ENCODE data around the gene LCA5L.

Gene LCA5L

DNA sequence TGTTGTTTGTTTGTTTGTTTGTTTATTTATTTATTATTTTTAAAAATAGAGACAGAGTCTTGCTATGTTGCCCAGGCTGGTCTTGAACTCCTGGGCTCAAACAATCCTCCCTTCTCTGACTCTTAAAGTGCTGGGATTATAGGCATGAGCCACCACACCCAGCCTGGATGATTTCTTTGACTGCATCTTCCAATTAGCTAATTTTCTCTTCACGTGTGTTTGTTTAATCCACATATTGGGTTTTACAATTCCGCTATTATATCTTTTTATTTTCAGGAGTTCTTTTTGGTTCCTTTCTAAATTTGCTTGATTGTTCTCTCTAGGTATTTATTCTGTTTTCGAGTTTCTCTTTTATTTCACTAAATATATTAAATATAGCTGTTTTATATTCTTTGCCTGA lies 26.0 kb upstream of the LCA5L start:
- Histone ChIP-seq H3K4me3 (ENCODE audit: low read depth, low read length) (no peak overlapping the region), H3K79me2 (ENCODE audit: control insufficient read depth, insufficient read depth, low read length, unreplicated experiment) (no peaks in the 10 kb centered on the region), H2AFZ (ENCODE audit: low read length, unreplicated experiment) (no peak overlapping the region), H3K27me3 (ENCODE audit: insufficient read depth, low read length) (no peaks in the 10 kb centered on the region), H3K36me3 (ENCODE audit: insufficient read depth, low read length) (no peaks in the 10 kb centered on the region), H3K4me1 (ENCODE audit: control insufficient read depth, insufficient read depth, low read length, unreplicated experiment) (no peaks in the 10 kb centered on the region), H3K27ac (ENCODE audit: low read depth, low read length) (no peak overlapping the region)

DNA sequence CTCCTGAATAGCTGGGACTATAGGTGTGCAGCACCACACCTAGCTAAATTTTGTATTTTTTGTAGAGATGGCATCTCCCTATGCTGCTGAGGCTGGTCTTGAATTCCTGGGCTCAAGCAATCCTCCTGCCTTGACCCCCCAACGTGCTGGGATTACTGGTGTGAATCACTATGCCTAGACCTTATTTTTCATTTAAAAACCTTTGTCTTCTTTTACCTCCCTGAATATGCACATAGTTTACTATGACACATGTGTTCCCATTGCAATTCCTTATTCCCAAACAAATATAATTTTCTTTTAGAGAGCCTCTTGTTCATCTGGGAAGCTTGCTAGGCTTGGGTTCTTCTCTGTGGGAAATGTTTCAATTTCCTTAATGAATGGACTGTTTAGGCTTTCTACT lies 23.0 kb upstream of the LCA5L start:
- Histone ChIP-seq H3K4me3 (ENCODE audit: low read depth, low read length) (no peak overlapping the region), H3K27ac (ENCODE audit: low read depth, low read length) (no peak overlapping the region), H2AFZ (ENCODE audit: low read length, unreplicated experiment) (no peak overlapping the region), H3K79me2 (ENCODE audit: control insufficient read depth, insufficient read depth, low read length, unreplicated experiment) (no peaks in the 10 kb centered on the region), H3K27me3 (ENCODE audit: insufficient read depth, low read length) (no peaks in the 10 kb centered on the region), H3K4me1 (ENCODE audit: control insufficient read depth, insufficient read depth, low read length, unreplicated experiment) (no peaks in the 10 kb centered on the region), H3K36me3 (ENCODE audit: insufficient read depth, low read length) (no peaks in the 10 kb centered on the region)

DNA sequence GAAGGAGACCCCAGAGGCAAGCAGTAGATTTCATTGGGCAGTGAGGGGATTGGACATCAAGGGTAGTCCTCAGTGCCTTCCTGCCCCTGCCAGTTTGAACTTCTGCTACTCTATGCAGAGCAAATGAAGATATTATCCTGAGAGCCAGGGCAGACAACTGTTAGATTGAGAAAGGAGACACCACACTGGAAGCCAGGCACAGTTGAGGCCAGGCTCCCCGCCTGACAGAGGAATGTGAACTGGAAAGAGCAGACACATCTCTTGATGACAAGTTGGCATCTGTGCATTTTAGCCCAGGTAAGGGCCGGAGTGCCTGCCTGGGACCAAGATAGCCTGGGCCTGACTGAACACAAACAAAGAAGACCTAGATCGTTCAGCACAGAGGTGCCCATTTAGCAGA lies 22.2 kb upstream of the LCA5L start:
- H3K4me3 ChIP-seq (ENCODE audit: low read depth, low read length): no peak overlapping the region
- H3K36me3 ChIP-seq (ENCODE audit: insufficient read depth, low read length): no peaks in the 10 kb centered on the region
- no peaks in the 10 kb centered on the region for H3K27me3 ChIP-seq (ENCODE audit: insufficient read depth, low read length)
- no peak overlapping the region for H2AFZ ChIP-seq (ENCODE audit: low read length, unreplicated experiment)
- H3K27ac ChIP-seq (ENCODE audit: low read depth, low read length): no peak overlapping the region
- H3K79me2 ChIP-seq (ENCODE audit: control insufficient read depth, insufficient read depth, low read length, unreplicated experiment): no peaks in the 10 kb centered on the region
- H3K4me1 ChIP-seq (ENCODE audit: control insufficient read depth, insufficient read depth, low read length, unreplicated experiment): no peaks in the 10 kb centered on the region

DNA sequence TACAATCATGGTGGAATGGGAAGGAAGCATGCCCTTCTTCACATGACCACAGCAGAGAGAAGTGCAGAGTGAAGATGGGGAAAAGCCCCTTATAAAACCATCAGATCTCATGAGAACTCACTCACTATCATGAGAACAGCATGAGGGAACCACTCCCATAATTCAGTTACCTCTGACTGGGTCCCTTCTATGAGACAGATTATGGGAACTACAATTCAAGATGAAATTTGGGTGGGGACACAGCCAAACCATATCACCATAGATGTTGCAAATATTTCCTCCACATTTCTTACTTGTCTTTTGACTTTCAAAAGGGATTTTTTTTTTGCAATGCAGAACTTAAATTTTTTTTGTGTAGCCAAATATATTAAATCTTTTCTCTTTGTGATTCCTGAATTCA lies 21.0 kb upstream of the LCA5L start:
- Histone ChIP-seq H3K27ac (ENCODE audit: low read depth, low read length) (no peak overlapping the region), H3K4me3 (ENCODE audit: low read depth, low read length) (no peak overlapping the region), H3K27me3 (ENCODE audit: insufficient read depth, low read length) (no peaks in the 10 kb centered on the region), H2AFZ (ENCODE audit: low read length, unreplicated experiment) (no peak overlapping the region), H3K79me2 (ENCODE audit: control insufficient read depth, insufficient read depth, low read length, unreplicated experiment) (no peaks in the 10 kb centered on the region), H3K4me1 (ENCODE audit: control insufficient read depth, insufficient read depth, low read length, unreplicated experiment) (no peaks in the 10 kb centered on the region), H3K36me3 (ENCODE audit: insufficient read depth, low read length) (no peaks in the 10 kb centered on the region)

DNA sequence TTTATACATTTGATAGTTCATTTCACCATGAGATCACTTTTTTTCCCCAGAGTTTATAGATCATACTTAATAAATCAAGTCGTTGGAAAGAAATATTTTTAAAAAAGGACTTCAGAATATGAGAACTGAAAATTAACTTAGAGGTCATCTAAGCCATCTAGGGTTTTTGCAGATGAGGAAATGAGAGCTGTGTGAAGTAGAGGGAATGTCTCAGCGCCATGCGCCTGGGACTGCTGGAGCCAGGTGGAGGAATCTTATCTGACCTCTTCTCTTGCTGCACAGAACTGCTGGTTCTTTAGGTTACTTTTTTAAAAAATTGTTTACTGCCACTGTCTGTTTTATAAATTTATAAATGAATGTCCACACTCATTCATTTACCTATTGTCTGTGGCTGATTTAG lies 17.7 kb upstream of the LCA5L start:
- Histone ChIP-seq H3K36me3 (ENCODE audit: insufficient read depth, low read length) (no peaks in the 10 kb centered on the region), H3K4me3 (ENCODE audit: low read depth, low read length) (no peak overlapping the region), H3K79me2 (ENCODE audit: control insufficient read depth, insufficient read depth, low read length, unreplicated experiment) (no peaks in the 10 kb centered on the region), H3K27ac (ENCODE audit: low read depth, low read length) (no peak overlapping the region), H2AFZ (ENCODE audit: low read length, unreplicated experiment) (no peak overlapping the region), H3K4me1 (ENCODE audit: control insufficient read depth, insufficient read depth, low read length, unreplicated experiment) (no peaks in the 10 kb centered on the region), H3K27me3 (ENCODE audit: insufficient read depth, low read length) (no peaks in the 10 kb centered on the region)

DNA sequence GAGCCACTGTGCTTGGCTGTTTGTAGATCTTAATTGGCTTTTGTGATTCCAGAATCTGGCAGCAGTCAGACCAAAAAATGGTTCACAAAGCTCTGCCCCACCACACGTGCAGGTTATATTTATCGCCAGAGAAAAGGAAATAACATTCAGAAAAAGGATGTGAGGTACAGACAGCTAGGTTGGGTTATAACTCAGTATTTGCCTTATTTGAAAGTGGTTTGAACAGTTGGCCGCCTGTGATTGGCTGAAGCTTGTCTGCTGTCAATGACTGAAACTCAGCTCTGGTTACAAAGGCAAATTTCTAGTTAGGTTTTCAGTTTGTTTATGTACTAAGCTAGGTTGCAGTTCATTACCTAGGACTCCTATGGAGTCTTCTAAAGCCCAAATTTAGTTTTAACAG lies 15.8 kb upstream of the LCA5L start:
- H3K36me3 ChIP-seq (ENCODE audit: insufficient read depth, low read length): no peaks in the 10 kb centered on the region
- H3K4me1 ChIP-seq (ENCODE audit: control insufficient read depth, insufficient read depth, low read length, unreplicated experiment): no peaks in the 10 kb centered on the region
- no peaks in the 10 kb centered on the region for H3K79me2 ChIP-seq (ENCODE audit: control insufficient read depth, insufficient read depth, low read length, unreplicated experiment)
- no peak overlapping the region for H3K4me3 ChIP-seq (ENCODE audit: low read depth, low read length)
- H2AFZ ChIP-seq (ENCODE audit: low read length, unreplicated experiment): no peak overlapping the region
- no peak overlapping the region for H3K27ac ChIP-seq (ENCODE audit: low read depth, low read length)
- no peaks in the 10 kb centered on the region for H3K27me3 ChIP-seq (ENCODE audit: insufficient read depth, low read length)

DNA sequence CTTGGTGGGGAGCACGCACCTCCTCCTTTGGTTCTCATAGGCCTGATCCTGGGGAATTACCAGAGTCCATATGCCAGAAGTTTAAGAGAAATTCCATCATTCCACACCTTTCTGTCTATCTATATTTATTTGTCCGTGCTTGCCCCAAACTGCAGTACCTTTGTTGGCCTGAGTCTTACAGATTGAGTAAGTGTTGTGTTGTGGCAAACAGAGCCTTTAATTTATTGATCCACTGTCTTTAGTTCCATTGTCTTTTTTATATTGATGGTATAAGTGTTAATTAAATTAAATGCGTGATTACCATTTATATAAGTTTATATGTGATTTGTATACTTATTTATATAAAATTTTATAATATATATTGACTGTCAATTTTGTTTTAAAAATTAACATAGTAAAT lies 11.1 kb upstream of the LCA5L start:
- Histone ChIP-seq H3K4me3 (ENCODE audit: low read depth, low read length) (no peak overlapping the region), H3K79me2 (ENCODE audit: control insufficient read depth, insufficient read depth, low read length, unreplicated experiment) (no peaks in the 10 kb centered on the region), H3K36me3 (ENCODE audit: insufficient read depth, low read length) (no peaks in the 10 kb centered on the region), H3K4me1 (ENCODE audit: control insufficient read depth, insufficient read depth, low read length, unreplicated experiment) (no peaks in the 10 kb centered on the region), H2AFZ (ENCODE audit: low read length, unreplicated experiment) (no peak overlapping the region), H3K27ac (ENCODE audit: low read depth, low read length) (no peak overlapping the region), H3K27me3 (ENCODE audit: insufficient read depth, low read length) (no peaks in the 10 kb centered on the region)

DNA sequence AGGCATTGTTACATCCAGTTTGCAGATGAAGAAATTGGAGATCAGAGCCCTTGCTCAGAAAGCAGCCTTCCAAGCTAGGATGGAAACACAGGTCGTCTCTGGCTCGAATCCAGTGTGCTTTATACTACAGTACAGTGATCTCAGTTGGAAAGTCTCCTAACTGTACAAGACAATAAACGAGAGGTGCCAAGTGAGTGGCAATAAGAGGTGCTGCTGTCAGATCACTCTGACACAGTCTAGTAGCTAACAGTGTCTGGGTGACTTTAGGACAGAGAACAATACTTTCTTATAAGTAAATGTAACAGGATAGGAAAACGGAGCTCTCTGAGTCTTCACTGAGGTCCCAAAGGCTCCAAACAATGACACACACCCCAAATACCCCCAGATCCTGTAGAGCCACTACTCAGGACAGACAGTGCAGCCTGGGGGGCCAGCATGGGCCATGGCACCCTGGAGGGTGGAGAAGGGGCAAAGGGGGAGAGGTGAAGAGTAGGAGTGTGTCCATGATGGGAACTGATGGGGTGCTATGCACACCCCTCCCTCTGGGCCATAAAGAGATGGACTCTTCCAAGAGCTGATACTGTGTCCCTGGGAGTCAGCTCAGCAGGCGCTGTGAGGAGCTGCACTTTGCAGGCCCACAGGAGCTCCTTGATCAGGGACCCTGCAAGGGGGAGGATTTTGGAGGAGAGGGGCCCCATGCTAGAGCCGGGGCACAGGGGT lies 9.5 kb upstream of the LCA5L start:
- Histone ChIP-seq H3K36me3 (ENCODE audit: insufficient read depth, low read length) (no peaks in the 10 kb centered on the region), H3K27ac (ENCODE audit: low read depth, low read length) (no peak overlapping the region), H3K4me3 (ENCODE audit: low read depth, low read length) (no peak overlapping the region), H2AFZ (ENCODE audit: low read length, unreplicated experiment) (no peak overlapping the region), H3K27me3 (ENCODE audit: insufficient read depth, low read length) (no peaks in the 10 kb centered on the region), H3K79me2 (ENCODE audit: control insufficient read depth, insufficient read depth, low read length, unreplicated experiment) (no peaks in the 10 kb centered on the region), H3K4me1 (ENCODE audit: control insufficient read depth, insufficient read depth, low read length, unreplicated experiment) (no peaks in the 10 kb centered on the region)

DNA sequence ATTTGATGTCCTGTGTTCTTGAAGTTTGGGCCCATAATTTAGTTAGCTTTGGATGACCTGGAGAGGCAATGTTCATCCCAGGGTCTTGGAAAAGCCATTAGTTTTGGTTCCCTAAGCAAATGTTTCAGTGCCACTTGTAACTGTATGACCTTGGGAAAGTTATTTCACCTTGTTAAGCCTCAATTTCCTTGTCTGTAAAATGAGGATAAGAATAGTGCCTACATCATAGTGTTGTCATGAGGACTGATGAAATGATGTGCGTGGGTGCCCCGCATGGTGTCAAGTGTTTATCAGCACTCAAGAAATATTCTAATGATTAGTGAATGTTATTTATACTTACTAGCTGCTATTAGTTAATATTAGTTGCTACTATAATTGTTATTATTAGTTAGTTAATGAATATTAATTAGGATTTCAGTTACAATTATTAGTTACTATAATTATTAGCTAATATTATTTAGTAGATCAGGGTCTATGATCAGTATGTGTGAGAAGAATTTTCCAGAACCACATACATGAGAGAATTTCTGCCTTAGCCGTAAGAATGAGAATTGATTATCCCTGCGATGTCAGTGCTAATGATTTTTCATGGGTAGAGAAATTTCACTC lies 8.1 kb upstream of the LCA5L start:
- no peak overlapping the region for H2AFZ ChIP-seq (ENCODE audit: low read length, unreplicated experiment)
- no peaks in the 10 kb centered on the region for H3K36me3 ChIP-seq (ENCODE audit: insufficient read depth, low read length)
- no peak overlapping the region for H3K27ac ChIP-seq (ENCODE audit: low read depth, low read length)
- H3K4me3 ChIP-seq (ENCODE audit: low read depth, low read length): no peak overlapping the region
- no peaks in the 10 kb centered on the region for H3K4me1 ChIP-seq (ENCODE audit: control insufficient read depth, insufficient read depth, low read length, unreplicated experiment)
- H3K79me2 ChIP-seq (ENCODE audit: control insufficient read depth, insufficient read depth, low read length, unreplicated experiment): no peaks in the 10 kb centered on the region
- H3K27me3 ChIP-seq (ENCODE audit: insufficient read depth, low read length): no peaks in the 10 kb centered on the region

DNA sequence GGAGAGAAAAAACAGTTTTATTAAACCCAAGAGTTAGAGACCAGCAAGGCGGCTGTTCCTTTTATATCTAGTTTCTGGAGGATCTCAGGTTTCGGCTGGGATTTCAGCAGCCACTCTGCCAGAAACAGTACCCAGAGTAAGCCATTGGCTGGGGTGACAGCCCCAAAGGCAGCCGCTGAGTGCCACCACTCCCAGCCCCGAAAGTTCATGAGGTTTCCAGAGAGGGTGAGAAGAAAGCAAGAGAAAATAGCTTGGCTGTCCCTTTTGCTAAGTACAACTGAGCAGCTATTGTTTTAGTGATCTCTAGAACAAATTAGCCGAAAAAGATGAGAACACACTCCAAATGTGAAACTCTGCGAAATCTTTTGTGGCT lies 7.4 kb upstream of the LCA5L start:
- Histone ChIP-seq H3K36me3 (ENCODE audit: insufficient read depth, low read length) (no peaks in the 10 kb centered on the region), H3K79me2 (ENCODE audit: control insufficient read depth, insufficient read depth, low read length, unreplicated experiment) (no peaks in the 10 kb centered on the region), H3K27ac (ENCODE audit: low read depth, low read length) (no peak overlapping the region), H3K27me3 (ENCODE audit: insufficient read depth, low read length) (no peaks in the 10 kb centered on the region), H3K4me3 (ENCODE audit: low read depth, low read length) (no peak overlapping the region), H2AFZ (ENCODE audit: low read length, unreplicated experiment) (no peak overlapping the region), H3K4me1 (ENCODE audit: control insufficient read depth, insufficient read depth, low read length, unreplicated experiment) (no peaks in the 10 kb centered on the region)

DNA sequence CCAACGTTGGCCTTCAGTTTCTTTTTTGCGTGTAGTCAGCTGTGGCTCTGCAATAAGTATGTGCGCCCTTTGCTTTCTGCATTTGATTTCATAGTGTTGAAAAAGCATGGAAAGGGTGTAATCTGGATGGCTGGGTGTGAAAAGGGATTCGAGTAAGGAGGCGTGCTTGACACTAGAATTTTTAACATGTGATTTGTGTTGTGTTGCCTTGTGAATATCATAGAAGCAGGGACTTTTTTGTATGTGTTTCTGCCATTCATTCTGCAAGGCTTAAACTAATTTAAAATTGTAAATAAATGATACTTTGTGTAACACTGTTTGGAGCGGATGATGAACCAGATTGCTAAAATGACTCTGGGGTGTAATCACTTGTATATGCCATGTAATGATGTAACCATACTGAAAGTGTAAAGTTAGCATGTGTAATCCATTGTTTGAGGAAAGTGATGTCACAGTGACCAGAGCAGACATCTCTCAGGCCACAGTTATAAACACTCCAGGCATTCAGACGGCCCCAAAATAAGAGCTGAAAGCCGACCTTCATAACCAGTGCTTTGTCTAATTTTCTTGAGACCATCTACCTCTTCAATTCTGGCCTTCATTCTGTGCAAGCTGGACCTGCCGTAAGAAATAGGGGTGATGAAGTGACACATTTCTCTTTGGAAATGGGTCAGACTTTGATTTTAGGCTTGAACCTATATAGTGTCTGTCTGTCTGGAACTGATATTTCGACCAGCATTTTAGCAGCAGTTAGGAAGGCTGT lies 6.8 kb upstream of the LCA5L start:
- H3K27me3 ChIP-seq (ENCODE audit: insufficient read depth, low read length): no peaks in the 10 kb centered on the region
- no peaks in the 10 kb centered on the region for H3K4me1 ChIP-seq (ENCODE audit: control insufficient read depth, insufficient read depth, low read length, unreplicated experiment)
- H3K79me2 ChIP-seq (ENCODE audit: control insufficient read depth, insufficient read depth, low read length, unreplicated experiment): no peaks in the 10 kb centered on the region
- H3K4me3 ChIP-seq (ENCODE audit: low read depth, low read length): peak overlapping the region; percentile 3; the same call in 1 of the 2 replicates
- no peak overlapping the region for H2AFZ ChIP-seq (ENCODE audit: low read length, unreplicated experiment)
- no peak overlapping the region for H3K27ac ChIP-seq (ENCODE audit: low read depth, low read length)
- no peaks in the 10 kb centered on the region for H3K36me3 ChIP-seq (ENCODE audit: insufficient read depth, low read length)

All from ACC112 (cell line).